ENCODE measurements around the gene TMEM131.

The TMEM131 gene

DNA sequence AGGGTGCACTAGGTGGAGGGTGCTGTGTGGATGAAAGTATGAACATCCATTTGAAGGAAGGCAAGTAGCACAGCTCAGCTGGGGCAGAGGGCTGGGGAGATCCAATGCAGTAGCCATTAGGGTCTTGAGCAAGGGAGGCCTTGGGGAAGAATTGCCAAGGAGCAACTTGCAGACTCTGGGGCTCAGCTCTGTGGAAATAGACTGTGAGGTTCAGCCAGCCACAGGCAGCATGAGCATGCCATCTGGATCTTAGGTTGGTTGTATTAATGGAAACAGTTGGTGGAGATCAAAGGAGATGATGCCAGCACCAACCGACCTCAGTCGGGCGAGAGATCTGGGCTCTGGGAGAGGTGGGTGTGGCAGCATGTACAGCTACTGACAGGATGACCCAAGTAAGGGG, 276.8 kb downstream of the TMEM131 start:
- no peak for DNase-seq (ENCODE audit: low read depth)
- H3K4me3 ChIP-seq (replicated peaks; ENCODE audit: low read depth, low read length): no peak overlapping the region
- TF ChIP-seq, protein P1, sequence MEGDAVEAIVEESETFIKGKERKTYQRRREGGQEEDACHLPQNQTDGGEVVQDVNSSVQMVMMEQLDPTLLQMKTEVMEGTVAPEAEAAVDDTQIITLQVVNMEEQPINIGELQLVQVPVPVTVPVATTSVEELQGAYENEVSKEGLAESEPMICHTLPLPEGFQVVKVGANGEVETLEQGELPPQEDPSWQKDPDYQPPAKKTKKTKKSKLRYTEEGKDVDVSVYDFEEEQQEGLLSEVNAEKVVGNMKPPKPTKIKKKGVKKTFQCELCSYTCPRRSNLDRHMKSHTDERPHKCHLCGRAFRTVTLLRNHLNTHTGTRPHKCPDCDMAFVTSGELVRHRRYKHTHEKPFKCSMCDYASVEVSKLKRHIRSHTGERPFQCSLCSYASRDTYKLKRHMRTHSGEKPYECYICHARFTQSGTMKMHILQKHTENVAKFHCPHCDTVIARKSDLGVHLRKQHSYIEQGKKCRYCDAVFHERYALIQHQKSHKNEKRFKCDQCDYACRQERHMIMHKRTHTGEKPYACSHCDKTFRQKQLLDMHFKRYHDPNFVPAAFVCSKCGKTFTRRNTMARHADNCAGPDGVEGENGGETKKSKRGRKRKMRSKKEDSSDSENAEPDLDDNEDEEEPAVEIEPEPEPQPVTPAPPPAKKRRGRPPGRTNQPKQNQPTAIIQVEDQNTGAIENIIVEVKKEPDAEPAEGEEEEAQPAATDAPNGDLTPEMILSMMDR (IDR thresholded peaks at IDR 0.05; ENCODE audit: low read length, missing control alignments): no peak

DNA sequence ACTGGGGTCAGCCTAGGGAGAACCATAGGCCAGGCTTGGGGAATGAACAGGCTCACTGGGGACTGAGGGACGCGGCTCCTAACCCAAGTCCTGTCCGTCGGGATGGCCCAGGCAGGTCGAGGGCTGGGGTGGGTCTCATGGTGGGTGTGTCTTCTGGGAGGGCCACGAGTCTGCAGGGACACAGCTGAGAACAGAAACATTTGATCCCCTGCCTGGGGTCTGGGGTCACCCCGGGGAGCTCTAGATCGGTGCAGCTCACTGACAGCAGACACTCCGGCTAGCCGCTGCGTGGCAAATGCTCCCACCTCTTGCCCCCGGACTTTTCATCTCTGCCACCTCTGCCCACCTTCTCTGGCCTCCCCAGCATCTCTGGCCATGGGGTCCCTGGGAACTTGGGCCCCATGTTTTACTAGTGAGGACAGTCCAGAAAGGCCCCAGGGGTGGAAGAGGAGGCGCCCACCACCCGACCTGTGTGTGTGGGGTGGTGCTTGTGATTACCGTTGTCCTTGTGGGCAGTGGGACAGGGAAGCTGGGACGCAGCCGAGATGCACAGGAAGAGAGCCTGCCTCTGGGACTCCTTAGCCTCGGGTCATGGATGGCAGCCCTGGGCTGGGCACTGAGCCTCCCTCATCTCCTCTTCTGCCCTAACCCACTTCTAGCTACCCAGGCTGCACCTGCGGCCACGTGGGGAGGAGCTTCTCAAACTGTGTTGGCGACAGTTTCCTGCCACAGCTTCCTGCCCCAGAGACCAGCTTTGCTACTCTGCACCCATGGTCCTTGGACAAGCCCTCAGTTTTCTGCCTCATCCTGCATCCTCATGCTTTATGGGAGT, 277.5 kb downstream of the TMEM131 start:
- no peak overlapping the region for H3K4me3 ChIP-seq (replicated peaks; ENCODE audit: low read depth, low read length)
- TF ChIP-seq, protein P1 (IDR thresholded peaks at IDR 0.05; ENCODE audit: low read length, missing control alignments): no peak
- DNase-seq (ENCODE audit: low read depth): no peak

DNA sequence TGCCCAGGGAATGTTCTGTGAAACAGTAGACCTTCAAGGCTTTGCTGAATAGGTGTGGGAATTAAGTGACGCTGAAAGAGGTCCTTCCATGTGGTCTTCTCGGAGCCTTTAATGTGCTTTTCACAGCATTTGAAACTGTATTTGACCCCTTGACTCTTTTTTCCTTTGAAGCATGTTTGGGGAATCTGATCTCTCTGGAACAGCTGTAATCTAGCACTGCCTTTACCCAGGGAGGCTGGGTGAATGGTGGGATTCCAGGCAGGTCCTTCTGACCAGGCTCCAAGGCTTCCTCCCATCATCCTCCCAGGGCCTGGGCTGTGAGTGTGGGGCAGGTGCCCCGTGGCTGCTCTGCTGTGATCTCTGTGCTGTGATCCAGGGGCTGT, 278.1 kb downstream of the TMEM131 start:
- H3K4me3 ChIP-seq (replicated peaks; ENCODE audit: low read depth, low read length): no peak overlapping the region
- TF ChIP-seq, protein P1 (IDR thresholded peaks at IDR 0.05; ENCODE audit: low read length, missing control alignments): no peak
- DNase-seq (ENCODE audit: low read depth): no peak

DNA sequence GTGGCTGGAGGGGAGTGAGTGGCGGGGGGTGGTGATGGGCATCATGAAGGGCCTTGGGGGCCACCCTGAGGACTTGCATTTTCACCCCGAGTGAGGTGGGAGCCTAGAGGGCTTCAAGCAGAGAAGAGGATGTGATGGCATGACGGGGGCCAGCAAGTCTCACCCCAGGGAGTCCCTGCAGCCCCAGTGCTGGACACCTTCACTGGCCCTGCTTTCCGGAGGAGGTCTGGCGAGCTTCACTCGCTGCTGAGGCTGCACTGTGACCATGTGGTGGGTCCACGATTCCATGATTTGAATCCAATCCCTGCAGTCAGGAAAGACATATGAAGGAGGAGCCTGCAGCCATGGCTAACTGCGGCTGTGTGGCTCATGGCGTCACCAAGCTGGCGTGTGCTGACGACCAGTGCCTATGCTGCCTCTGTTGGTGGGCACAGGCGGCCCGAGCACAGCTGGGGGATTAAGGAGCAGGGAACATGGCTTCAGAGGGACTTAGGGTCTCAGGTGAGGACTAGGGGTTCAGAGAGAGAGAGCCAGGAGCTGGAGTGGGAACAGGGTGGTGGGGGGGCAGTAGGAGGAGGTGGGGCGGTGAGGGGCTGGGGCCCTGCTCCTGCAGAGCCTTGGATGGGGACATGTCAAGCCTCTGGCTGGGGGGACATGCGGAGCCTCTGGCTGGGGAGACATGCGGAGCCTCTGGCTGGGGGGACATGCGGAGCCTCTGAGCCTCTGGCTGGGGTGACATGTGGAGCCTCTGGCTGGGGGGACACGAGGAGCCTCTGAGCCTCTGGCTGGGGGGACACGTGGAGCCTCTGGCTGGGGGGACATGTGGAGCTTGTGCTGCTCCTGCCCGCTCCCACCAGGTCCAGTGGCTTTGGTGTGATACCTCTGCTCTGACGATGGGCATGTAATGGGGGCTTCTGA, 278.8 kb downstream of the TMEM131 start:
- DNase-seq (ENCODE audit: low read depth): no peak
- TF ChIP-seq, protein P1 (IDR thresholded peaks at IDR 0.05; ENCODE audit: low read length, missing control alignments): no peak
- no peak overlapping the region for H3K4me3 ChIP-seq (replicated peaks; ENCODE audit: low read depth, low read length)

DNA sequence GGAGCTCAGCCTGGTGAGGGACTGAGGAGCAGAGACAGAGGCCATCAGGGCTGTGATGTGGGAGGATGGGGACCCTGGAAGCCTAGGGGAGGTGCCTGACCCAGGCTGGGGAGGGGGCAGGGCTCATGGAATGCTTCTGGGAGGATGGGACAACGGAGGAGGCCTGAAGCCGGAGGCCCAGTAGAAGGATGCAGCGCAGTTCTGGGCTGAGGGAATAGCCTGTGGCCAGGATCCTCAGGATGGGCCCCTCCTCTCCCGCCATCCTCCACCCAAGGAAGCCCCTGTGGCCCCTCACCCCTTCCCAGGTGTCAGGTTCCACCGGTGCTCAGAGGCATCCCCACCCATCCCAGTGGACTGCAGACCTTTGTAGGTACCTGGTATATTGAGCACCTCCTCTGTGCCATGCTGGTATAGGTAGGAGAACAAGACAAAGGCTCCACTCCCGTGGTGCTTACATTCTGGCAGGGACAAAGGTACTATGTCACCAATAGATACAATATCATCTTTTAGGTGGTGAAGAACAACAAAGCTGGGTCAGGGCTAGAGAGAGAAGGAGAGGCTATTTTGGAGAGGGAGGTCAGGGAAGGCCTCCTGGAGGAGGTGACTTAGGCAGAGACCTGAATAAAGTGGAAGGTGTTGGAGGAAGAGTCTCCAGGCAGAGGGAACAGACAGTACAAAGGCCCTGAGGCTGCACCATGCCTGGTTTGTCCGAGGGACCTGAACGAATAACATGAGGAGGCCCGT, 279.6 kb downstream of the TMEM131 start:
- no peak for DNase-seq (ENCODE audit: low read depth)
- no peak overlapping the region for H3K4me3 ChIP-seq (replicated peaks; ENCODE audit: low read depth, low read length)

More for the DNA sequence above, 279.6 kb downstream of the TMEM131 start:
- TF ChIP-seq, protein P1 (IDR thresholded peaks at IDR 0.05; ENCODE audit: low read length, missing control alignments): no peak

All from fibroblast of pulmonary artery (primary cell).